ENCODE data around the gene PPP1R9A.

PPP1R9A gene

GRCh38 chr7:95323410-95324129, 416.2 kb downstream of the PPP1R9A start:
- no peak for DNase-seq

GRCh38 chr7:95324431-95324830, 417.0 kb downstream of the PPP1R9A start, which contains the start of gene PON1:
Gene PON1, minus strand, starts transcription at chr7:95324532. Its CDS starts 57 bp downstream, at chr7:95324475.
- no peak for DNase-seq

GRCh38 chr7:95327356-95327755, 420.0 kb downstream of the PPP1R9A start:
- peak; percentile 20 for DNase-seq

- peak; percentile 70 for DNase-seq
These were observed 423.0 kb downstream of the PPP1R9A start for GRCh38 chr7:95330204-95330960.

GRCh38 chr7:95330961-95331337, 423.6 kb downstream of the PPP1R9A start:
- no peak for DNase-seq

- peak; percentile 53 for DNase-seq
These were observed 427.1 kb downstream of the PPP1R9A start for GRCh38 chr7:95334447-95334846.

- peak; percentile 95 for DNase-seq
These were observed 427.7 kb downstream of the PPP1R9A start for GRCh38 chr7:95335093-95335492.

- no peak for DNase-seq
These were observed 431.4 kb downstream of the PPP1R9A start for GRCh38 chr7:95338832-95339231.

GRCh38 chr7:95340491-95340890, 433.1 kb downstream of the PPP1R9A start:
- DNase-seq = no peak

- no peak for DNase-seq
These were observed 434.6 kb downstream of the PPP1R9A start for GRCh38 chr7:95342029-95342428.

- DNase-seq = no peak
These were observed 435.4 kb downstream of the PPP1R9A start for GRCh38 chr7:95342642-95343307.
